Fibroblast of the aortic adventitia (primary cell): Measurements from ENCODE around the gene PDIK1L. TPM values are rescaled to one million over a fixed set of nuclear protein-coding genes. Genes with fewer than 3 reads are reported as not detected.
A peak's percentile ranks its signal among the peaks of the same experiment; 100 is the strongest.

Experiments
- DNase-seq: peaks from one replicate; pipeline ENCODE4 v3.0.0-alpha.2; 2010; ENCODE audit warnings: low read depth
- H3K4me3 ChIP-seq: 2 replicates; pipeline ENCODE4 v1.5.1; 2011; ENCODE audit warnings: low read depth, mild to moderate bottlenecking, control low read depth, low read length, moderate library complexity
- total RNA-seq: library from RNA; depleted of rRNA; stranded (reverse); fragments of >200 nt; gene quantifications from 2 replicates; pipeline ENCODE4 v1.2.3, GENCODE V29; 2012; ENCODE audit warnings: low replicate concordance
- TF ChIP-seq, protein P1 (sequence below): IDR thresholded peaks from 2 replicates; pipeline ENCODE4 v1.5.1; 2011; ENCODE audit warnings: mild to moderate bottlenecking, low read length, control low read depth, inconsistent platforms; ENCODE audit not compliant: insufficient read depth

The PDIK1L gene
- total RNA-seq, 1 donor = 10.1 TPM

DNA sequence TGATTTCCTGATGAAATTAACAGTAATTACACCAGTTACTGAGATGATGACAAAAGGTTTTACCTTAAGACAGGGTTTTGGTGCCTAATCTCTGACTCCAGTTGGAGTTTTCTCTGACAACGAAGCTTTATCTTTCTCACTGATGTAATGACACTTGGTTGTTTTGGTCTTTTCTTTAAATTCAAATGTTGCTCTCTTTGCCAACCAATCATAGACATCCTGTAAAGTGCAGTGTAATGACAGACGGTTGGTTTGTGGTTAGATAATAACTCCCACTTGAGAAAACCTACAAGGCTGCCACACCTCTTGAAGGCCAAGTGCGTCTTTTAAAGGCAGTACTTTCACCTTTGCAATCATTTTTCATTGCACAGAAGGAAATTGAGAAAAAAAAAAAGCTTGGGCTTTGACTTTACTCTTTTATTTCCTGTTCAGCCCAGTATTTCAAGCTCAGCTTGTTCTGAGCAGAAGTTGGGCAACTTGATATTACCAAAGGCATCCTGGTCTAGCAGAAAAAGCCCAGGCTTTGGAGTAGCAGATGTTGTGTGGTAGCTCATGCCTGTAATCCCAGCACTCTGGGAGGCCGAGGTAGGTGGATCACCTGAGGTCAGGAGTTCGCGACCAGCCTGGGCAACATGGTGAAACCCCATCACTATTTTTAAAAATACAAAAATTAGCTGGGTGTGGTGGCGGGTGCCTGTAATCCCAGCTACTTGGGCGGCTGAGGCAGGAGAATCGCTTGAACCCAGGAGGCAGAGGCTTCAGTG lies 14.9 kb downstream of the PDIK1L start:
- DNase-seq = peak; percentile 43
- TF ChIP-seq, protein P1, sequence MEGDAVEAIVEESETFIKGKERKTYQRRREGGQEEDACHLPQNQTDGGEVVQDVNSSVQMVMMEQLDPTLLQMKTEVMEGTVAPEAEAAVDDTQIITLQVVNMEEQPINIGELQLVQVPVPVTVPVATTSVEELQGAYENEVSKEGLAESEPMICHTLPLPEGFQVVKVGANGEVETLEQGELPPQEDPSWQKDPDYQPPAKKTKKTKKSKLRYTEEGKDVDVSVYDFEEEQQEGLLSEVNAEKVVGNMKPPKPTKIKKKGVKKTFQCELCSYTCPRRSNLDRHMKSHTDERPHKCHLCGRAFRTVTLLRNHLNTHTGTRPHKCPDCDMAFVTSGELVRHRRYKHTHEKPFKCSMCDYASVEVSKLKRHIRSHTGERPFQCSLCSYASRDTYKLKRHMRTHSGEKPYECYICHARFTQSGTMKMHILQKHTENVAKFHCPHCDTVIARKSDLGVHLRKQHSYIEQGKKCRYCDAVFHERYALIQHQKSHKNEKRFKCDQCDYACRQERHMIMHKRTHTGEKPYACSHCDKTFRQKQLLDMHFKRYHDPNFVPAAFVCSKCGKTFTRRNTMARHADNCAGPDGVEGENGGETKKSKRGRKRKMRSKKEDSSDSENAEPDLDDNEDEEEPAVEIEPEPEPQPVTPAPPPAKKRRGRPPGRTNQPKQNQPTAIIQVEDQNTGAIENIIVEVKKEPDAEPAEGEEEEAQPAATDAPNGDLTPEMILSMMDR = no peak
- no peak overlapping the region for H3K4me3 ChIP-seq

- DNase-seq = no peak
- H3K4me3 ChIP-seq = no peak overlapping the region
- TF ChIP-seq, protein P1 = no peak
Observed at GRCh38 chr1:26127235-26128163, 15.9 kb downstream of the PDIK1L start.

DNA sequence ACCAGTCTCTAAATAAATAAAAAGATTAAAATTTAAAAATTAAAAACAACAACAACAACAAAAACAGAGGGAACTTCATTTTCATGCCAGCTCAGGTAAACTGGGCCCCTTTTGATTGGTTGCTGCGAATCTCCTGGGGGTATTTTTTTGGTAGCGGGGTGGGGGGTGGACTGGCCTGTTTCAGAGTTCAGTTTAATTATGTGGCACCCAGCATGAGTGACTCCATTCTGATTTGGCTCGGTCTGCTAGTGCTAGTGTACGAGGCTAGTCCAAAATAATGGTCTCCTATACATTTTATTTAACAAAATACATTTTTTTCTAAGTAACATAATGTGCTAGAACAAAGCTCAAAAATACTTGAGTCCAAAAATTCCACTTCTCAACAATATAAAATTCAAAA lies 18.2 kb downstream of the PDIK1L start:
- TF ChIP-seq, protein P1 = no peak
- no peak overlapping the region for H3K4me3 ChIP-seq
- DNase-seq = no peak

DNA sequence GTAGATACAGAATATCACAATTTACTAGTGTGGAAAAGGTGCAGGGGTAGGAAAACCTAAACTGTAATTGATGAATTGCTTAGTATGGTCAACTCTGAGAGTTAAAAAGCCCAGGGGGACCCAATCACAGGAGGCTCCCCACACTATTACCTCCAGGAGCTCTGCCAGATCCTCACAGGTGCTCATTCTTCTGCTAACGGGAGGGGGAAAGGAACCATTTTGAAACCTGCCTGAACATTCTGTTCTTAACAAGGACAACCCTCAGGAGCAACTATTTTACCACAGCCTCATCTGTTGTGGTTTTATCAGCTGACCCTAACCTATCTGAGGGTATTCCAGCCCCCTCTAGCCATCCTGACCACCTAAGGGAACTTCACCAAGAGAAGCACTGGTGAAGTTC lies 19.1 kb downstream of the PDIK1L start:
- TF ChIP-seq, protein P1 = no peak
- H3K4me3 ChIP-seq = no peak overlapping the region
- DNase-seq = no peak

DNA sequence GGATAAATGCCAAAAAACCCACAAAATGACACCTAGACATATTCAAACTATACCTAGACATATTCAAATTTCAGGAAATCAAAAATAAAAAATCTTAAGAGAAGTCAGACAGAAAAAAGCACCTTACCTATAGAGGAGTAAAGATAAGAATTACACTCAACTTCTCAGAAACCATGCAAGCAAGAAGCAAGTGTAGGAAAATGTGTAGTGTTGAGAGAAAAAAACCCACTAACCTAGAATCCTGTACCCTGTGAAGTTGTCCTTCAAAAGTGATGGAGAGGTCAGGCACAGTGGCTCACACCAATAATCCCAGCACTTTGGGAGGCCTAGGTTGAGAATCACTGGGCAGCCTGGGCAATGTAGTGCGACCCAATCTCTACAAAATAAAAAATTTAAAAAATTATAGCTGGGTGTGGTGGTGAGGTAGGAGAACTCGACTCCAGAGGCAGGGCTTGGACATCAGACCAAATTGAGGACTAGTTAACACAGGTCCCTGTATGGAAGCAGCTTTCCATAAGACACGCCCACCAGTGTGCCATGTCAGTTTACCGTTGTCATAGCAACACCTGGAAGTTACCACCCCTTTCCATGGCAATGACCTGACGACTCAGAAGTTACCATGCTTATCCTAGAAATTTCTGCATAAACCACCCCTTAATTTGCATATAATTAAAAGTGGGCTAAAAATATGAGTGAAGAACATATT lies 20.7 kb downstream of the PDIK1L start:
- DNase-seq = no peak
- TF ChIP-seq, protein P1 = no peak
- no peak overlapping the region for H3K4me3 ChIP-seq

- no peak overlapping the region for H3K4me3 ChIP-seq
- DNase-seq = no peak
- TF ChIP-seq, protein P1 = no peak
Observed at GRCh38 chr1:26132834-26133167, 21.2 kb downstream of the PDIK1L start.
